OCI-LY1 (cell line): ENCODE results near the gene PDE2A.

Experiments
- H2AFZ ChIP-seq: fragments of 200-600 bp; sonication (generic), shearing (Covaris generic); 2 replicates; pipeline ENCODE4 v1.6.0; 2014; ENCODE audit warnings: antibody characterized with exemption, mild to moderate bottlenecking, low read length
- H3F3A ChIP-seq: fragments of 200-600 bp; sonication (generic), shearing (Covaris generic); 2 replicates; pipeline ENCODE4 v1.6.0; 2014; ENCODE audit warnings: mild to moderate bottlenecking, antibody characterized with exemption, low read length, moderate library complexity; ENCODE audit not compliant: insufficient read depth
- H3K27ac ChIP-seq: fragments of 200-600 bp; sonication (generic); 2 replicates; pipeline ENCODE4 v1.5.1; 2014; ENCODE audit warnings: low read length, mixed run types, mild to moderate bottlenecking, low read depth; ENCODE audit not compliant: poor library complexity, severe bottlenecking
- H3K27me3 ChIP-seq: fragments of 200-600 bp; sonication (generic); 2 replicates; pipeline ENCODE4 v1.6.0; 2014; ENCODE audit warnings: antibody characterized with exemption, mild to moderate bottlenecking, low read length, moderate library complexity; ENCODE audit not compliant: insufficient read depth
- H3K36me3 ChIP-seq: fragments of 200-600 bp; sonication (generic); 2 replicates; pipeline ENCODE4 v1.6.1; 2014; ENCODE audit warnings: mild to moderate bottlenecking, antibody characterized with exemption, low read length, moderate library complexity, mixed read lengths; ENCODE audit not compliant: insufficient read depth
- H3K4me1 ChIP-seq: fragments of 200-600 bp; sonication (generic); 2 replicates; pipeline ENCODE4 v1.5.1; 2014; ENCODE audit warnings: mild to moderate bottlenecking, low read length, moderate library complexity; ENCODE audit not compliant: insufficient read depth, severe bottlenecking
- H3K4me2 ChIP-seq: fragments of 200-600 bp; sonication (generic), shearing (Covaris generic); 2 replicates; pipeline ENCODE4 v1.6.1; 2014; ENCODE audit warnings: low read length
- H3K4me3 ChIP-seq: fragments of 200-600 bp; sonication (generic); 2 replicates; pipeline ENCODE4 v1.5.1; 2014; ENCODE audit warnings: low read length, low read depth, mild to moderate bottlenecking, mixed read lengths; ENCODE audit not compliant: poor library complexity, severe bottlenecking
- H3K79me2 ChIP-seq: fragments of 200-600 bp; shearing (Covaris generic); 2 replicates; pipeline ENCODE4 v1.6.1; 2016; ENCODE audit warnings: mixed run types, low read length, mixed read lengths; ENCODE audit not compliant: insufficient read depth
- H3K9ac ChIP-seq: fragments of 200-600 bp; sonication (generic), shearing (Covaris generic); 2 replicates; pipeline ENCODE4 v1.6.1; 2014; ENCODE audit warnings: mild to moderate bottlenecking, low read length, mixed read lengths
- H3K9me2 ChIP-seq: fragments of 200-600 bp; sonication (generic), shearing (Covaris generic); 2 replicates; pipeline ENCODE4 v1.6.1; 2014; ENCODE audit warnings: low read depth, mild to moderate bottlenecking, low read length, mixed read lengths
- H3K9me3 ChIP-seq: fragments of 200-600 bp; shearing (Covaris generic); 2 replicates; pipeline ENCODE4 v1.6.1; 2014; ENCODE audit warnings: low read length, mixed read lengths
- H4K20me1 ChIP-seq: fragments of 200-600 bp; sonication (generic), shearing (Covaris generic); 2 replicates; pipeline ENCODE4 v1.6.0; 2016; ENCODE audit warnings: mild to moderate bottlenecking, low read length; ENCODE audit not compliant: insufficient read depth
- EZH2 ChIP-seq: fragments of 200-600 bp; sonication (generic), shearing (Covaris generic); IDR thresholded peaks from 2 replicates; pipeline ENCODE4 v1.8.0; 2017; ENCODE audit warnings: borderline replicate concordance, mixed run types, mild to moderate bottlenecking, antibody characterized with exemption, low read length, moderate library complexity, mixed read lengths
- TF ChIP-seq, protein P1 (sequence below): fragments of 200-600 bp; sonication (generic), shearing (Covaris generic); IDR thresholded peaks from 2 replicates; pipeline ENCODE4 v1.5.1; 2017; ENCODE audit warnings: mild to moderate bottlenecking, antibody characterized with exemption, low read length, moderate library complexity, mixed read lengths

PDE2A gene

DNA sequence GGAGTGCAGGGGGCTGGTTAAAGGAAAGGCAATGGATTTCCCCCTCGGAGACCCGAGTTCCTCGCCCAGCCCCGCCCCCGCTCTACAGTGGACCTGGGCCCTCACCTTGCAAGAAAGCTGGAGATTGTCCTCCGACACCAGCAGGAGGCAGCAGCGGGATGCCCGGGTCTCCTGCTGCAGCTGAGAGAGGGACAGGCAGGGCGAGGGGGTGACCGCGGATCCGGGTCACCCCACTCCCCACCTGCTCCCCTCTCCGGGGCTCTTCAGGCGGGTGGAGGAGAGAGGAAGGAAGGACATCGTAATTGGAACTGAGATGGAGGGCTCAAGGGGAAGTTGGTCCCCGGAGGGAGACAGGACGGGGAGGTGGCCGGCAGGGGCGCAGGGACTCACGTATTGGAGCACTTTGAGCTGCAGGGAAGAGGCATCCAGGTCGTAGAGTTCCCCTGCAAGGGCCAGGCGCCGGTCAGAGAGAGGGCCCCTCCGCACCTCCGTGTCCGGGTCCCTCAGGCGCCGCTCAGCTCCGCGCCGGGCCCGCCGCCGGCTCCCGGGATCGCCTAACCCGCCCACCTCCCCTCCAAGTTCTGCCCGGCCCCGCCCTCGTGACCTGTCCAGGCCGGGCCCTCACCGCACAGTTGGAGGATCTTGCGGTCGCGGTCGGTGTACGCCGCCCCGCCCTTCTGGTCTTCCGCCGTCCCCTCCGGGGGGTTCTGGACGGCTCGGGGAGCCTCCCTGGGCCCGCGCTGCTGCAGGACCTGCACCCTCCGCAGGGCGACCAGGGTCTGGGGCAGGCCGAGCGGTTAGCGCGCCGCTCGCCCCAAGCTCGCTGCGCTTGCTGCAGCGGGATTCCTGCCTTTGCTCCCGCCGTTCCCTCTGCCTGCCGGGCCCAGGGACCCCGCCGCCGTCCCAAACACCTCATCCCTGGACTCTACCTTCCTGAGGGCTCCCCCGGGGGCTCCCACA, 84.1 kb downstream of the PDE2A start:
- no peaks in the 10 kb centered on the region for H3K9me2 ChIP-seq
- H3K9ac ChIP-seq, result no peak overlapping the region
- H3K4me3 ChIP-seq, result no peak overlapping the region
- H3F3A ChIP-seq, result no peaks in the 10 kb centered on the region
- H3K27ac ChIP-seq, result no peak overlapping the region
- no peaks in the 10 kb centered on the region for H4K20me1 ChIP-seq
- no peak overlapping the region for H2AFZ ChIP-seq
- H3K27me3 ChIP-seq, result no peaks in the 10 kb centered on the region; the same call in 1 of the 2 replicates
- no peak for TF ChIP-seq EZH2
- TF ChIP-seq, protein P1, sequence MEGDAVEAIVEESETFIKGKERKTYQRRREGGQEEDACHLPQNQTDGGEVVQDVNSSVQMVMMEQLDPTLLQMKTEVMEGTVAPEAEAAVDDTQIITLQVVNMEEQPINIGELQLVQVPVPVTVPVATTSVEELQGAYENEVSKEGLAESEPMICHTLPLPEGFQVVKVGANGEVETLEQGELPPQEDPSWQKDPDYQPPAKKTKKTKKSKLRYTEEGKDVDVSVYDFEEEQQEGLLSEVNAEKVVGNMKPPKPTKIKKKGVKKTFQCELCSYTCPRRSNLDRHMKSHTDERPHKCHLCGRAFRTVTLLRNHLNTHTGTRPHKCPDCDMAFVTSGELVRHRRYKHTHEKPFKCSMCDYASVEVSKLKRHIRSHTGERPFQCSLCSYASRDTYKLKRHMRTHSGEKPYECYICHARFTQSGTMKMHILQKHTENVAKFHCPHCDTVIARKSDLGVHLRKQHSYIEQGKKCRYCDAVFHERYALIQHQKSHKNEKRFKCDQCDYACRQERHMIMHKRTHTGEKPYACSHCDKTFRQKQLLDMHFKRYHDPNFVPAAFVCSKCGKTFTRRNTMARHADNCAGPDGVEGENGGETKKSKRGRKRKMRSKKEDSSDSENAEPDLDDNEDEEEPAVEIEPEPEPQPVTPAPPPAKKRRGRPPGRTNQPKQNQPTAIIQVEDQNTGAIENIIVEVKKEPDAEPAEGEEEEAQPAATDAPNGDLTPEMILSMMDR, result peak; percentile 49
- H3K9me3 ChIP-seq, result no peaks in the 10 kb centered on the region
- H3K79me2 ChIP-seq, result no peaks in the 10 kb centered on the region
- no peaks in the 10 kb centered on the region for H3K36me3 ChIP-seq
- H3K4me2 ChIP-seq, result no peak overlapping the region
- H3K4me1 ChIP-seq, result peaks cover 4% of the 10 kb centered on the region

DNA sequence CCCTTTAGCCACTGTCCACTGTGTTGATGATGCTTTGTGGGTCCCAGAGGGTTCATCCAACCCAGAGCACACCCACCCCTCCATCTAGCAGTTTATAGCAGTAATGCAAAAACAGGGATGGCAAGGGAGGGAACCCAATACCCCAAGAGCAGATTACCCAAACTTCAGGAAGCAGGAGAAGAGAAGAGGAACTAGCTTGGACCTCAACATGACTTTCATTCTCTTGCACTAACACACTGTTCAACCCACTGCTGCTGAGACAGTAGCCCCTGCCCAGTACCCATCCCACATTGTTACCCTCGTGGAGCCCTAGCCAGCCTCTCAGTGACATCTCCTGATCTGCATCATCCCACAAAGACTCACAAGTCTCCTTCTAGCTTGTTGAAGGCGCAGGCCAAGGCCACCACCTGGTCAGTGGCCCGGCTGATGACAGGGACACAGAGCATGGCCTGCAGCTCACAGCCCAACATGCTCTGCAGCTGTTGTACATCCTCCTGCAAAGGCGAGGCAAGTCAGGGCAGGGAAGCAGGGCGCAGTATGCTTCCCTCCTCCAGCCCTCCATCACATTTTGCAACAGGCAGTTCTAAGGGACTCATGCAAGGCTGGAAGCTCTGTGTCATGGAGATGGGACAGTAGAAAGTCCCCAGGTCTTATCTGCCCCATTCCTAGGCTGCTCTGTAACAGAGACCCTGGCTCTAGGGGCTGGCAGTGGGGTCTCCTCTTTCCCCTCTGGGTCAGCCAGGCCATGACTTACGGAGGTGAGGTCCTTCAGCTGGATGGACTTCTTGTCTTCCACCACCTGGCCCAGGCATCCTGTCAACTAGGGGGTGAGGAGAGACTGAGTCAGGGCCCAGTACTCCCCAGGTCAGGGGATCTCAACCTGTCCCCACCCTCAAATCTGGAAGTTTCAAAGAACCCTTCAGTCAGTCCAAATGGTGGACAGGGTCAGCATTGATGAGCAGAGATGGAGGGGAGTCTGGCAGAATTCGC, 85.5 kb downstream of the PDE2A start:
- Histone ChIP-seq H3K4me3 (no peak overlapping the region), H4K20me1 (no peaks in the 10 kb centered on the region), H3K79me2 (no peaks in the 10 kb centered on the region), H3K27me3 (no peaks in the 10 kb centered on the region; the same call in 1 of the 2 replicates), H3F3A (no peaks in the 10 kb centered on the region), H3K9me3 (no peaks in the 10 kb centered on the region), H2AFZ (no peak overlapping the region), H3K9me2 (no peaks in the 10 kb centered on the region), H3K36me3 (no peaks in the 10 kb centered on the region), H3K27ac (no peak overlapping the region), H3K4me1 (peaks cover 4% of the 10 kb centered on the region), H3K4me2 (no peak overlapping the region), H3K9ac (no peak overlapping the region)
- TF ChIP-seq, protein P1, result no peak
- no peak for TF ChIP-seq EZH2

DNA sequence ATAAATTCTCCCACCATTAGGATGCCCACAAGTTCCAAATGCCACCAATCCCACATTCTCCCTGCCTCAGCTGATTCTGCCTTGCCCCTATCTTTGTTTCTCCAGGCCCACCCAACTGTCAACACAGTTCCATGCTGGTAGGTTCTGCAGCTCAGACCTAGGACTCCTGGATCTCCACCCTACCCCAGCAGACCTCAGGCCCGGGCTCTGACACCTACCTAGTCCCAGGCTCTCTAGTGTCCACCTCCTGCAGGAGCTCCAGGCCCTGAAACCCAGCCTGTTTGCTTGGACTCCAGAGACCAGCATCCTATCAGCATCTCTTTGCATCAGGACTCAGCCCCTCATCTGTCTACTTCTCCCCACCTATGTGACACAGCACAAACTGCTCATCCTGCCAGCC, 86.5 kb downstream of the PDE2A start:
- Histone ChIP-seq H3K79me2 (no peaks in the 10 kb centered on the region), H3K4me2 (no peak overlapping the region), H3K9me2 (no peaks in the 10 kb centered on the region), H3K4me1 (peaks cover 4% of the 10 kb centered on the region), H3K9ac (no peak overlapping the region), H3K27ac (no peak overlapping the region), H3K36me3 (no peaks in the 10 kb centered on the region), H3K4me3 (no peak overlapping the region), H3K27me3 (peaks cover 10% of the 10 kb centered on the region), H2AFZ (no peak overlapping the region), H3K9me3 (no peaks in the 10 kb centered on the region), H4K20me1 (no peaks in the 10 kb centered on the region), H3F3A (no peaks in the 10 kb centered on the region)
- TF ChIP-seq, protein P1, result no peak
- TF ChIP-seq EZH2, result no peak
